Measurements from ENCODE around the gene PROSER2. TPM values are rescaled to one million over a fixed set of nuclear protein-coding genes. Genes with fewer than 3 reads are reported as not detected.
A peak's percentile ranks its signal among the peaks of the same experiment; 100 is the strongest.

The PROSER2 gene
- total RNA-seq, result 1 to 10 TPM; 6.2 to 9.5 TPM

GRCh38 chr10:11823122-11823988, at the start of gene PROSER2:
PROSER2 (plus strand) TSS chr10:11823356; CDS start chr10:11852078, 28,722 bp downstream.
- H3K4me1 ChIP-seq (ENCODE audit: control insufficient read depth in 1 of 2, low read depth in 2 of 2), result no peaks in the 10 kb centered on the region
- H3K27ac ChIP-seq, result peak within 1 kb of the TSS; percentile 45 to 60
- ATAC-seq (ENCODE audit: insufficient number of reproducible peaks, low FRiP score, low read depth), result no peak
- no peak for DNase-seq (ENCODE audit: low spot score)
- TF ChIP-seq CTCF (IDR thresholded peaks at IDR 0.05), result no peak
- no peaks in the 10 kb centered on the region for H3K27me3 ChIP-seq (replicated peaks; ENCODE audit: insufficient read depth)
- no peaks in the 10 kb centered on the region for H3K9me3 ChIP-seq
- H3K36me3 ChIP-seq, result no peaks in the 10 kb centered on the region
- peak within 1 kb of the TSS; percentile 95 for H3K4me3 ChIP-seq

- no peaks in the 10 kb centered on the region for H3K27me3 ChIP-seq (replicated peaks; ENCODE audit: insufficient read depth)
- H3K9me3 ChIP-seq, result no peaks in the 10 kb centered on the region
- H3K4me3 ChIP-seq, result no peak overlapping the region
- no peak for TF ChIP-seq CTCF (IDR thresholded peaks at IDR 0.05)
- H3K36me3 ChIP-seq, result no peaks in the 10 kb centered on the region
- H3K4me1 ChIP-seq (ENCODE audit: control insufficient read depth in 1 of 2, low read depth in 2 of 2), result no peaks in the 10 kb centered on the region
- DNase-seq (ENCODE audit: low spot score) (no peak), ATAC-seq (ENCODE audit: insufficient number of reproducible peaks, low FRiP score, low read depth) (no peak)
- no peak overlapping the region for H3K27ac ChIP-seq
Observed at GRCh38 chr10:11773761-11774441, 49.3 kb upstream of the PROSER2 start.

DNA sequence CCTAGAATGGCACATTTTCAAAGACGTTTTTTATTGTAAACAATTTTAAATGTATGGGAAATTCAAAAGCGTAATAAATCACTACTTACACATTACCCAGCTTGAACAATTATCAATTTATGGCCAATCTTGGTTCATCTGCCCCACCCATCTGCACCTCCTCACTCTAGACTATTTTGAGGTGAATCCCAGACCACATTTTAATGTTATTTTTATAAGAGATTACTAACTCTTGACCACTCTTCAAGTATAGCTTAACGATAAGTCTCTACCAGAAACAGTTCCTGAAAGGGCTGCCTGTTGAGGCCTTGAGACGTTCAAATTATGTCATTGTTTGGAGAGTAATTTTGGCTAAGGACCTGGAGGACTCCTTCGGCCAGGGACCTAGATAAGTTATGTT, 47.7 kb upstream of the PROSER2 start:
- no peak overlapping the region for H3K4me3 ChIP-seq
- TF ChIP-seq CTCF (IDR thresholded peaks at IDR 0.05), result no peak
- H3K27ac ChIP-seq, result no peak overlapping the region
- H3K36me3 ChIP-seq, result no peaks in the 10 kb centered on the region
- H3K4me1 ChIP-seq (ENCODE audit: control insufficient read depth in 1 of 2, low read depth in 2 of 2), result no peaks in the 10 kb centered on the region
- no peaks in the 10 kb centered on the region for H3K9me3 ChIP-seq
- no peak for ATAC-seq (ENCODE audit: insufficient number of reproducible peaks, low FRiP score, low read depth)
- DNase-seq (ENCODE audit: low spot score), result no peak
- H3K27me3 ChIP-seq (replicated peaks; ENCODE audit: insufficient read depth), result no peaks in the 10 kb centered on the region

DNA sequence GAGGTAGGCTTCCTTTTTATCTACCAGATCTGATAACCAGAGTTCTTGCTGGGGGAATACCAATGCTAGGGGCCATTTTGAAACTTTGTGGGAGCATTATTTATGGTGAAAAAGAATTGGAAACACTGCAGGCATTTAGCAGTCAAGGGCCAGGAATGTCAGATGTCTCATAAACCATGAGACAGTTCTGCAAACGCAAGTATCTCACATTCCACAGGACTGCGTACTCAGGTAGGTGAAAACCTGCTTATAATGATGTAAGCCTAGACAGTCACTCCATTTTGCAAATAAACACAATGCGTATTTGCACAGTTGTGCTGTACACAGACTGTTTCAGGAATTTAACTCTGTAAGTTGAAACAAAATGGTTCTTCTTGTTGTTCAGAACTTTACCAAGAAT, 47.1 kb upstream of the PROSER2 start:
- no peak overlapping the region for H3K27ac ChIP-seq
- no peak for ATAC-seq (ENCODE audit: insufficient number of reproducible peaks, low FRiP score, low read depth)
- H3K36me3 ChIP-seq, result no peaks in the 10 kb centered on the region
- H3K27me3 ChIP-seq (replicated peaks; ENCODE audit: insufficient read depth), result no peaks in the 10 kb centered on the region
- no peak for TF ChIP-seq CTCF (IDR thresholded peaks at IDR 0.05)
- no peaks in the 10 kb centered on the region for H3K4me1 ChIP-seq (ENCODE audit: control insufficient read depth in 1 of 2, low read depth in 2 of 2)
- H3K9me3 ChIP-seq, result no peaks in the 10 kb centered on the region
- DNase-seq (ENCODE audit: low spot score), result no peak
- H3K4me3 ChIP-seq, result no peak overlapping the region

DNA sequence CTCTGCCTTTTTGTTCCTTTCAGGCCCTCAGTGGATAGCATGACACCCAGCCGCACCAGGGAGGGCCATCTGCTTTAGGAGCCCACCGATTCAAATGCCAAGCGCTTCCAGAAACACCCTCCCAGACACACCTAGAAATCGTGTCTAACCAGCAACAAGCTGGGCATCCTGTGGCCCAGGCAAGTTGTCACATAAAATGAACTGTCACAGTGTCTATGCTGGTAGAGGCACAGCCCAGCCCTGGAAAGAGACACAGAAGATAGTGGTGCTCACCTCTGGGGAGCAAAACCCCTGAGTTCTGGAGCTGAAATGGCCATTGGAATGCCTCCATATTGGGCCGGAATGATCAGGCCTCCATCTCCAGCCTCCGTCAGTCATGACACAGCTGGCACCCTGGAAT, 42.0 kb upstream of the PROSER2 start:
- ATAC-seq (ENCODE audit: insufficient number of reproducible peaks, low FRiP score, low read depth), result no peak
- no peak overlapping the region for H3K27ac ChIP-seq
- H3K27me3 ChIP-seq (replicated peaks; ENCODE audit: insufficient read depth), result no peaks in the 10 kb centered on the region
- H3K9me3 ChIP-seq, result no peaks in the 10 kb centered on the region
- no peak for TF ChIP-seq CTCF (IDR thresholded peaks at IDR 0.05)
- no peak overlapping the region for H3K4me3 ChIP-seq
- DNase-seq (ENCODE audit: low spot score), result no peak
- no peaks in the 10 kb centered on the region for H3K4me1 ChIP-seq (ENCODE audit: control insufficient read depth in 1 of 2, low read depth in 2 of 2)
- no peaks in the 10 kb centered on the region for H3K36me3 ChIP-seq
